Activated CD4-positive, alpha-beta T cell treated with anti-CD3 and anti-CD28 coated beads for 36 hours (primary cell): ENCODE measurements around the gene OASL. TPM values are rescaled to one million over a fixed set of nuclear protein-coding genes. Genes with fewer than 3 reads are reported as not detected.

ENCODE experiments used
- ATAC-seq: fragments of 200-7000 bp; cut with Tn5 transposase; one replicate; pipeline ENCODE4 v1.10.0; 2021; ENCODE audit warnings: mild to moderate bottlenecking, moderate library complexity
- CTCF ChIA-PET: fragments of 350-600 bp; sonication (Branson Sonifier 250); formaldehyde crosslinking; loops from one replicate; lab custom pipeline; 2021; ENCODE audit warnings: antibody characterized with exemption; lab: Charles Lee
- POLR2A ChIA-PET: fragments of 350-600 bp; sonication (Branson Sonifier 250); formaldehyde crosslinking; loops from one replicate; lab custom pipeline; 2021; ENCODE audit warnings: antibody characterized with exemption, inconsistent platforms; lab: Charles Lee
- DNase-seq: peaks from one replicate; pipeline ENCODE4 v3.0.0-alpha.2; 2020
- H3K27ac Mint-ChIP-seq: one replicate; pipeline ENCODE4 v1.8.0; 2021; ENCODE audit warnings: mixed read lengths
- H3K27me3 Mint-ChIP-seq: one replicate; pipeline ENCODE4 v1.8.0; 2021; ENCODE audit warnings: mixed read lengths
- H3K36me3 Mint-ChIP-seq: one replicate; pipeline ENCODE4 v1.8.0; 2021; ENCODE audit warnings: low read depth, mixed read lengths
- H3K4me1 Mint-ChIP-seq: one replicate; pipeline ENCODE4 v1.8.0; 2021; ENCODE audit warnings: mixed read lengths
- H3K4me3 Mint-ChIP-seq: one replicate; pipeline ENCODE4 v1.8.0; 2021; ENCODE audit warnings: mild to moderate bottlenecking, moderate library complexity, mixed read lengths
- H3K9me3 Mint-ChIP-seq: one replicate; pipeline ENCODE4 v1.8.0; 2021; ENCODE audit warnings: low read depth, mixed read lengths
- intact Hi-C, 2 experiments: fragments of 100-400 bp; cut with DNase I in 1 of 2; cut with micrococcal nuclease in 1 of 2; formaldehyde crosslinking; loops; one replicate each; pipeline versions ENCODE4 v1.14.2 to v1.15.1; 2022 to 2024; cut with DNase I, micrococcal nuclease
- total RNA-seq, 2 experiments: library from RNA; stranded (reverse); gene quantifications; one replicate each; pipeline ENCODE4 v1.2.3, GENCODE V29; 2021

Gene OASL
- total RNA-seq, 2 experiments from 2014 or later, result 13.9 to 19.6 TPM

DNA sequence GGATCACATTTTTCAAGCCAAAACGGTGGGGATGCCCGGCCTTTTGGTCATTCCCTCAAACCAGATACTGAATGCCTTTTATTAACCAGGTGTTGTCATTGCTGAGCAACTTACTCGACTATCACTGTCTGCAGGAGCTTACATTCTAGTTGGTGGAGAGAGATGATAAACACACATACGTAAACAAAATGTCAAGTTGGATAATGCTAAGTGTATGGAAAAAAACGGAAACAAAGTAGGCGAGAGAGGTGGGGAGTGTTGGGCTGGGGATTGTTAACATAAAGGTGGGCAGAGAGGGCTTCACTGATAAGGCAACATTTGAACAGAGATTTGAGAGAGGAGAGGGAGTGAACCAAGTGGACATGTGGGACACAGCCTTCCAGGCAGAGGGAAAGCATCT lies 27.2 kb downstream of the OASL start:
- no peak for DNase-seq
- ChIA-PET CTCF (interaction anchor here (0.7 kb wide), 1 partner anchor 37 kb away, joined by 3 read pairs; no protein-coding TSS in a partner anchor), POLR2A (no interaction called here)
- no peak for ATAC-seq
- intact Hi-C loops, result no loop called here
- Mint-ChIP-seq H3K36me3 (peaks cover 42% of the 10 kb centered on the region), H3K27me3 (no peaks in the 10 kb centered on the region), H3K27ac (no peak overlapping the region), H3K4me3 (no peak overlapping the region), H3K9me3 (no peaks in the 10 kb centered on the region), H3K4me1 (peaks cover 16% of the 10 kb centered on the region)

DNA sequence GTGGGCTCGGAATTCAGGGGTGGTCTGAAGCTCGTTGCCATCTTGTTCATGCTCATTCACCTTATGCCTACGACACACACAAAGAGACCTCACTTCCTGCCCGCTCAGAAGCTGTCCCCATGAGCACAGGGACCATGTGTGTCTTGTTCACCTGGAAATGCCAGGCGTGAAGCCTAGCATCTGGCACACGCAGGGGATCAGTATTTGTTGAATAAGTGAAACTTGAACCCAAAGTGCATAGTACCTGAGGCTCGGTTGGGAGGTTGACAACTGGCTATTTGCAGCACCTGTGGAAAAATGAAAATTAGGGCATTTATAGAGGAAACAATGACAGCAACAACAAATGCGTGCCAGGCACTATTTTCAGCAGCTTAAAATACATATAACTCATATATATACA lies 28.2 kb downstream of the OASL start:
- Mint-ChIP-seq H3K36me3 (peaks cover 47% of the 10 kb centered on the region), H3K4me1 (peaks cover 12% of the 10 kb centered on the region), H3K9me3 (no peaks in the 10 kb centered on the region), H3K27me3 (no peaks in the 10 kb centered on the region), H3K4me3 (no peak overlapping the region), H3K27ac (no peak overlapping the region)
- no peak for ATAC-seq
- DNase-seq, result no peak
- intact Hi-C loops, result no loop called here
- ChIA-PET CTCF (interaction anchor here (2.0 kb wide), 1 partner anchor 49 kb away, joined by 11 read pairs; no protein-coding TSS in a partner anchor), POLR2A (no interaction called here)

DNA sequence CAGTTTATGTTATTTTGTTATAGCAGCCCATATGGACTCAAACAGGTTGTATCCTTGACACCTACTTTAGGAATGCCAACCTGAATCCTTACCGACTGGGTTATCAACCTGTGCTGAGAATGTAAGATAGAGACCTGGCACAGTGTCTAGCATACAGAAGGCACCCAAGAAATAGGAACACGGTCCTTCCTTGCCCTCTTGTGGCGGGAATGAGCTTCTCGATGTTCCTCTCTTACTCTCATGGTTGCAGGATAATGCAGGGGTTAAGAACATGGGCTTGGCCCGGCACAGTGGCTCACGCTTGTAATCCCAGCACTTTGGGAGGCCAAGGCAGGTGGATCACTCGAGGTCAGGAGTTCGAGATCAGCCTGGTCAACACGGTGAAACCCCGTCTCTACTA lies 29.3 kb downstream of the OASL start:
- ChIA-PET POLR2A (interaction anchor here (0.7 kb wide), 1 partner anchor 25 kb away, joined by 4 read pairs; no protein-coding TSS in a partner anchor), CTCF (interaction anchor here (0.6 to 2.0 kb wide), 3 partner anchors 50 to 540 kb away, joined by 3 to 11 read pairs (median 3); no protein-coding TSS in a partner anchor)
- Mint-ChIP-seq H3K9me3 (no peaks in the 10 kb centered on the region), H3K36me3 (peaks cover 52% of the 10 kb centered on the region), H3K27me3 (no peaks in the 10 kb centered on the region), H3K27ac (no peak overlapping the region), H3K4me1 (peaks cover 2% of the 10 kb centered on the region), H3K4me3 (no peak overlapping the region)
- intact Hi-C loops, result loop anchor here in 1 of 2 experiments (5.0 kb wide), 1 partner anchor 88 kb away; no protein-coding TSS in a partner anchor
- ATAC-seq (no peak), DNase-seq (no peak)

DNA sequence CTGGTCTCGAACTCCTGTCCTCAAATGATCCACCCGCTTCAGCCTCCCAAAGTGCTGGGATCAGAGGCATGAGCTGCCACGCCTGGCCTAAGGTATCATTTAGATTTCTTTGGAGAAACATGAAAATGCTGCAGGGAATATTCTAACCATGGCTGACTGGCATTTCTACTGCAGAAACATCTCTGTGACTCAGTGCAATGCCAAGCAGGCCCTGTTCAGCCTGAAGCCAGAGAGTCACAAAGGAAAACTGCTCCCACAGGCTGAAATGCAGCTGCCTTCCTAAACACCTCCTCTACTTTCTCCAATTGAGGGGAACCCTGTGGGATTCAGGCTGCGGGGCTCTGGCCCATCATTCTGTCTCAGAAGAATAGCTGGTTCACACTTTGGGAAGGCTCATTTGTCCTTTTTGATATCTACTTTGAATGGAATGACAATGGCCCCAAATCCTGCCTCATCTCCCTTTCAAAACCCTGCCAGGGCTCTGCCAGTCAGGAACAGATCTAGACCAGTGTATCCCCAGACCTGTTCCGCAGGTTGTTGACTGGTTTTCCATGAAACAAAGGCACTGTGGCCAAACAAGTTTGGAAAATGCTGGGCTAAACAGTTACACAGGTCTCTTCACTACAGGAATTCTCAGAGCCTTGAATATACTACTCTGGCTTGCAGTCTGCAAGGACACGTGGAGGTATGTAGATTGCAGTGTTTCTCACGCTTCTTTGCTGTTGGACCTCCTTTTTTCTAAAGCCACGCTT lies 30.5 kb downstream of the OASL start:
- Mint-ChIP-seq H3K27ac (no peak overlapping the region), H3K27me3 (no peaks in the 10 kb centered on the region), H3K9me3 (no peaks in the 10 kb centered on the region), H3K36me3 (peaks cover 60% of the 10 kb centered on the region), H3K4me1 (no peaks in the 10 kb centered on the region), H3K4me3 (no peak overlapping the region)
- ChIA-PET CTCF (interaction anchor here (0.6 kb wide), 1 partner anchor 298 kb away, joined by 3 read pairs; the partner anchor contains the start of gene UNC119B), POLR2A (no interaction called here)
- intact Hi-C loops, result loop anchor here in 1 of 2 experiments (5.0 kb wide), 1 partner anchor 89 kb away; no protein-coding TSS in a partner anchor
- ATAC-seq, result no peak
- DNase-seq, result no peak

DNA sequence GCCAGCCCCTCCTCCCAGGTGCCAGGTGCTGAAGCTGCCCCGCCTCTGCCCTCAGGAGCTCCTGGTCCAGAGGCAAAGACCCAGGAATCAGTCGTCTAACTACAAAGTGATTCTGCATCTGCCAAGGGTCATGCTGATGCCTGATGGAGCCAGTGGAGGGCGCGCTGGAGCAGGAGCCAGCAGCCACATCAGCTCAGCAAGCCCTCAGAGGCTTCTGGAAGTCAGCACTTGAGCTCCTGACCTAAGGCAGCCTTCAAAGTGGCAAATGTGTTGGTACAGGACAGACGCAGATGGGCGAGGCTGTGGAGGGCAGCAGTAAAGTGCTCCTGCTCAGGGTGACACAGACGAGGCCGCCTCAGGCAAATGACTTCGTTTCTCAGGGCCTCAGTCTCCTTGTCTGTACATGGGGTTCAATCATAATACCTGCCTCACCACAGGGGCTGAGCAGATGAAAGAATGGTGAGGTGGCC lies 33.7 kb downstream of the OASL start:
- Mint-ChIP-seq H3K4me1 (no peaks in the 10 kb centered on the region), H3K27me3 (no peaks in the 10 kb centered on the region), H3K9me3 (no peaks in the 10 kb centered on the region), H3K27ac (peak overlapping the region; percentile 31), H3K36me3 (peaks cover 51% of the 10 kb centered on the region), H3K4me3 (no peak overlapping the region)
- intact Hi-C loops, result loop anchor here (1.0 to 5.0 kb wide), 4 partner anchors 55 to 105 kb away; no protein-coding TSS in a partner anchor
- ChIA-PET CTCF (interaction anchor here (0.5 to 5.3 kb wide), 23 partner anchors 11 to 696 kb away, joined by 3 to 36 read pairs (median 4); partner anchors contain the start of gene C12orf43), POLR2A (interaction anchor here (0.6 to 0.7 kb wide), 3 partner anchors 275 to 641 kb away, joined by 3 read pairs; no protein-coding TSS in a partner anchor)
- ATAC-seq (peak; percentile 87), DNase-seq (peak; percentile 83)

DNA sequence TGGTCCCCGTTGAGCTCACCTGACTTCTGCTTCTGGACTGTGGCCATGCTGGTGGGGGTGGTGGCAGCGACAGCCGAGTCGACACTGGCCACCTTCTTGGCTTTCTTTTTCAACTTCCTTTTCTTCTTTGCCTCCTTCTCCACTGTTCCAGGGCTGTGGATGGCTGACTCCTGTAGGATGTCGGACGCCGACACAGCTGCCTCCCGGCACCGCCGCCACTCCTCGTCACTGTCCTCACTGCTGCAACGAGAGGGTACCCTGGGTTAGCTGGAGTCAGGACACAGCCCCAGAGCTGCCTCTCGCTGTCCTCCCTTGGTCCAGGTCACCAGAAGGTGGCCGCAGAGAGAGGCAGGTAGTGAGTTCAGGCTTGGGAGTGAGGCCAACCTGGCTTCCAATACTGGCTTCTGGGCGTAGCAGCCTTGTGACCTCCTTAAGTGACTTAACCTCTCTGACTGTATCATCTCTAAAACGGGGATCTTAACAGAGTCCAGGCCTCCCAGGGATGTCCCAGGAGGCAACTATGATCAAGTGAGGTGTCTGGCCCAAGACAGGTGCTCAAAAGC lies 34.7 kb downstream of the OASL start:
- ChIA-PET POLR2A (no interaction called here), CTCF (interaction anchor here (0.7 to 5.3 kb wide), 8 partner anchors 23 to 421 kb away, joined by 3 to 36 read pairs (median 4); partner anchors contain the start of gene P2RX7)
- Mint-ChIP-seq H3K27ac (no peak overlapping the region), H3K36me3 (peaks cover 49% of the 10 kb centered on the region), H3K9me3 (no peaks in the 10 kb centered on the region), H3K4me3 (no peak overlapping the region), H3K4me1 (no peaks in the 10 kb centered on the region), H3K27me3 (no peaks in the 10 kb centered on the region)
- DNase-seq (no peak), ATAC-seq (no peak)
- intact Hi-C loops, result no loop called here

DNA sequence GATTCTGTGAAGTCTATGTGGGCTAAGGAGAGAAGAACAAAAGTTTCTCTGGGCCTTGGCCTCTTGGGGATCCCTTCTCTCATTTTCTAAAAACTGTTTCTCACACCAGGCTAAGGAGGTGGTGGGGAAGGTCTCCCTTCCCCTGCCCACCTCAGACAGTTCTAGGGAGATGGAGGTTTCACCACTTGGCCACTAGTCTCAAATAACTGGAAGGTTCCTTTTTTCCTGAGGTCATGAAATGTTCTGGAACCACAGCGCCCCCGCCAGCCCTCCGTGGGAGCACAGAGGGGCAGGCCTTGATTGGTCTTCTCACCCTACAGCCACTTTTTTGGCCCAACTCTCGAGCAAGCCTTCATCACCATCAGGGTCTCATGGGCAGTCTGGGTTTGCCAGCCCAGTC lies 35.4 kb downstream of the OASL start:
- H3K9me3 Mint-ChIP-seq, result no peaks in the 10 kb centered on the region
- DNase-seq (no peak), ATAC-seq (no peak)
- no peak overlapping the region for H3K27ac Mint-ChIP-seq
- no peaks in the 10 kb centered on the region for H3K4me1 Mint-ChIP-seq
- POLR2A ChIA-PET, result no interaction called here
- intact Hi-C loops, result no loop called here
- no peak overlapping the region for H3K4me3 Mint-ChIP-seq
- H3K27me3 Mint-ChIP-seq, result no peaks in the 10 kb centered on the region
- CTCF ChIA-PET, result interaction anchor here (0.7 to 5.3 kb wide), 4 partner anchors 55 to 221 kb away, joined by 3 to 36 read pairs (median 4); partner anchors contain the start of gene P2RX7
- peaks cover 42% of the 10 kb centered on the region for H3K36me3 Mint-ChIP-seq

DNA sequence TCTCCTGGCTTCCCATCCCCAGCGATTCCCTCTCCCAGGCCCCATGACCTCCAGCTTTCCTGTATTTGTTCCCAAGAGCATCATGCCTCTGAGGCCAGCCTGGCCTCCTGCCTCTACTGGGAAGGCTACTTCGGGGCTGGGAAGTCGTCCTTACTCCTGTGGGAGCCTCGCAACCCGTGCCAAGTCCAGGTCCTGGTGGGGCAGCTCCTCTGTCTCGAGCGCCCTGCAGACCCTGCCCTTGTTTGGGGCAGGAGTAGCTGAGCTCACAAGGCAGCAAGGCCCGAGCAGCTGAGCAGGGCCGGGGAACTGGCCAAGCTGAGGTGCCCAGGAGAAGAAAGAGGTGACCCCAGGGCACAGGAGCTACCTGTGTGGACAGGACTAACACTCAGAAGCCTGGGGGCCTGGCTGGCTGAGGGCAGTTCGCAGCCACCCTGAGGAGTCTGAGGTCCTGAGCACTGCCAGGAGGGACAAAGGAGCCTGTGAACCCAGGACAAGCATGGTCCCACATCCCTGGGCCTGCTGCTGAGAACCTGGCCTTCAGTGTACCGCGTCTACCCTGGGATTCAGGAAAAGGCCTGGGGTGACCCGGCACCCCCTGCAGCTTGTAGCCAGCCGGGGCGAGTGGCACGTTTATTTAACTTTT lies 37.1 kb downstream of the OASL start:
- ChIA-PET CTCF (interaction anchor here (0.6 to 1.4 kb wide), 4 partner anchors 30 to 94 kb away, joined by 3 to 5 read pairs (median 4); no protein-coding TSS in a partner anchor), POLR2A (no interaction called here)
- no peaks in the 10 kb centered on the region for H3K4me1 Mint-ChIP-seq
- H3K36me3 Mint-ChIP-seq, result peaks cover 28% of the 10 kb centered on the region
- DNase-seq, result no peak
- intact Hi-C loops, result no loop called here
- H3K4me3 Mint-ChIP-seq, result no peak overlapping the region
- no peaks in the 10 kb centered on the region for H3K27me3 Mint-ChIP-seq
- no peak for ATAC-seq
- H3K9me3 Mint-ChIP-seq, result no peaks in the 10 kb centered on the region
- H3K27ac Mint-ChIP-seq, result no peak overlapping the region

DNA sequence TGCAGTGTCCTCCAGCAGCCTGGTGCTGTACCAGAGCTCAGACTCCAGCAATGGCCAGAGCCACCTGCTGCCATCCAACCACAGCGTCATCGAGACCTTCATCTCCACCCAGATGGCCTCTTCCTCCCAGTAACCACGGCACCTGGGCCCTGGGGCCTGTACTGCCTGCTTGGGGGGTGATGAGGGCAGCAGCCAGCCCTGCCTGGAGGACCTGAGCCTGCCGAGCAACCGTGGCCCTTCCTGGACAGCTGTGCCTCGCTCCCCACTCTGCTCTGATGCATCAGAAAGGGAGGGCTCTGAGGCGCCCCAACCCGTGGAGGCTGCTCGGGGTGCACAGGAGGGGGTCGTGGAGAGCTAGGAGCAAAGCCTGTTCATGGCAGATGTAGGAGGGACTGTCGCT lies 38.0 kb downstream of the OASL start:
- Mint-ChIP-seq H3K27me3 (no peaks in the 10 kb centered on the region), H3K27ac (no peak overlapping the region), H3K4me3 (no peak overlapping the region), H3K36me3 (peaks cover 22% of the 10 kb centered on the region), H3K4me1 (no peaks in the 10 kb centered on the region), H3K9me3 (no peaks in the 10 kb centered on the region)
- POLR2A ChIA-PET, result interaction anchor here (0.5 kb wide), 1 partner anchor 599 kb away, joined by 11 read pairs; no protein-coding TSS in a partner anchor
- intact Hi-C loops, result no loop called here
- ATAC-seq, result no peak
- CTCF ChIA-PET, result interaction anchor here (0.5 to 1.7 kb wide), 2 partner anchors 58 to 220 kb away, joined by 3 to 4 read pairs; no protein-coding TSS in a partner anchor
- DNase-seq, result no peak

DNA sequence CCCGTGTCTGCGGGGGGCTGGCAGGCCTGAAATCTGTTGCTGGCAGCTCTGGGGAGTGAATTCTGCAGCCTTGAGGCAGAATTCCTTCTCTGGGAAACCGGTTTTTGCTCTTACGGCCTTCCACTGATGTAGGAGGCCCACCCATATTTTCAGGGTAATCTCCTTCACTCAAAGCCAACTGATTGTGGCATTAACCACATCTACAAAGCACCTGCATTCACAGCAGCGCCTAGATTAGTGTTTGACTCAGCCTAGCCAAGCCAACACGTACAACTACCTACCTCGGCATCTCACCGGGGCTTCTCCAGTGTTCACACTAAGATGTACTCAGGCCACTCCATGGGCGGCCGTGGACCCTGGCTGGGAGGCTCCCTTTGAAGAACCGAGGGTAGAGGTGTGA lies 38.5 kb downstream of the OASL start:
- no peak overlapping the region for H3K27ac Mint-ChIP-seq
- H3K36me3 Mint-ChIP-seq, result peaks cover 21% of the 10 kb centered on the region
- DNase-seq (no peak), ATAC-seq (no peak)
- ChIA-PET CTCF (interaction anchor here (1.7 kb wide), 1 partner anchor 59 kb away, joined by 4 read pairs; no protein-coding TSS in a partner anchor), POLR2A (no interaction called here)
- no peak overlapping the region for H3K4me3 Mint-ChIP-seq
- H3K4me1 Mint-ChIP-seq, result no peaks in the 10 kb centered on the region
- intact Hi-C loops, result no loop called here
- no peaks in the 10 kb centered on the region for H3K9me3 Mint-ChIP-seq
- no peaks in the 10 kb centered on the region for H3K27me3 Mint-ChIP-seq
